ENCODE results near the gene MACROD2.

Gene MACROD2

DNA sequence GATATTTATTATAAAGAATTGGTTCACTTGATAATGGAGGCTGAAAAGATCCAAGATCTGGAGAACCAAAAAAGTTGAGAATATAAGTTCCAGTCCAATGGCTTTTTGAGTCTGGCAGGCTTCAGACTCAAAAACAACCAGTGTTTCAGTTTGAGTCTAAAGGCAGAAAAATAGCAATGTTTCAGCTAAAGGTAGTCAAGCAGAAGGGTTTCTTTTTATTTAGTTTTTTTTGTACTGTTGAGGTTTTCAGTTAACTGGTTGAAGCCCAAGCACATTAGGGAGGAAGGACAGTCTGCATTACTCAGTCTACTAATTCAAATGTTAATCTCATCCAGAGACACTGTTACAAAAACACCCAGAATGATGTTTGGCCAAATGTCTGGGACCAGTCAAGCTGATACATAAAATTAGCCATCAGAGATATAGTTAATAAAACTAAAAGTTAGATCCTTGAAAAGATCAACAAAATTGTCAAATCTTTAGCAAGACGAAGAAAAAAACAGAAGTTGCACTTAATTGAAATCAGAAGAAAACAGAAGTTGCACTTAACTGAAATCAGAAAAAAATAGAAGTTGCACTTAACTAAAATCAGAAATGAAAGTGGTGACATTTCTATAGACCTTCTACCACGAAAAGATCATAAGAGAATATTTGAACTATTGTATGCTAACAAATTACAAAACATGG lies 1322.4 kb downstream of the MACROD2 start:
- no peak overlapping the region for H3K4me2 ChIP-seq (ENCODE audit: low read length)
- no peak overlapping the region for H3K4me3 ChIP-seq (ENCODE audit: low read length)
- peaks cover 3% of the 10 kb centered on the region for H3K4me1 ChIP-seq (ENCODE audit: control insufficient read depth, insufficient read depth, low read length)
- no peaks in the 10 kb centered on the region for H3K9me3 ChIP-seq (replicated peaks; ENCODE audit: low read length)
- no peaks in the 10 kb centered on the region for H3K27me3 ChIP-seq (ENCODE audit: control insufficient read depth, insufficient read depth, low read length)
- H3K36me3 ChIP-seq (ENCODE audit: insufficient read depth, low read length), result no peaks in the 10 kb centered on the region
- H3K9ac ChIP-seq (ENCODE audit: low read depth, low read length), result no peak overlapping the region

DNA sequence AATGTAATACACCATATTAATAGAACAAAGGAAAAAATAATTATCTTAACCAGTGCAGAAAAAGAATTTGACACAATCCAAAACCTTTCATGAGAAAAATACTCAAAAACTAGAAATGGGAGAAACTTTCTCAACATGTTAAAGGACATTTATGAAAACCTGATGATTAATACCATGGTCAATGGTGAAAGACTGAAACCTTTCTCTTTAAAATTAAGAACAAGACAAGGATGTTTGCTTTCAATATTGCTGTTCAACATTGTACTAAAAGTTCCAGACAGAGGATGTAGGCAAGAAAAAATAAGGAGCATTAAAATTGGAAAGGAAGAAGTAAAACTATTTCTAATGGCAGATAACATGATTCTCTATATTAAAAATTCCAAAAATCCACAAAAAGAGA lies 1323.4 kb downstream of the MACROD2 start:
- Histone ChIP-seq H3K4me2 (ENCODE audit: low read length) (no peak overlapping the region), H3K36me3 (ENCODE audit: insufficient read depth, low read length) (no peaks in the 10 kb centered on the region), H3K4me1 (ENCODE audit: control insufficient read depth, insufficient read depth, low read length) (peaks cover 3% of the 10 kb centered on the region), H3K9ac (ENCODE audit: low read depth, low read length) (no peak overlapping the region), H3K27me3 (ENCODE audit: control insufficient read depth, insufficient read depth, low read length) (no peaks in the 10 kb centered on the region), H3K9me3 (replicated peaks; ENCODE audit: low read length) (no peaks in the 10 kb centered on the region), H3K4me3 (ENCODE audit: low read length) (no peak overlapping the region)

DNA sequence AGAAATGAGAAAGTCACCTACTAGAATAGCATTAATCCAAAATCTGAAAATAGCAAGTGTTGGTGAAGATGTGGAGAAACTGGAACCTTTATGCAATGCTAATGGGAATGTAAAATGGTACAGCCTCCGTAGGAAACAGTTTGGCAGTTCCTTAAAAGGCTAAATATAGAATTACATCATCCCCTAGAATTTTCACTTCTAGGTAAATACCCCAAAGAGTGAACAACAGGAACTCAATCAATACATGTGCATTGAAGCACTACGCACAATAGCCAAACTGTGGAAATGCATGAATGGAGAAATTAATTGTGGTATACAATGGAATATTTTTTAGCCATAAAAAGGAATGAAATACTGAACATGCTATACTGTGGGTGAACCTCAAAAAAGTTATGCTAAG lies 1324.1 kb downstream of the MACROD2 start:
- Histone ChIP-seq H3K36me3 (ENCODE audit: insufficient read depth, low read length) (no peaks in the 10 kb centered on the region), H3K9me3 (replicated peaks; ENCODE audit: low read length) (no peaks in the 10 kb centered on the region), H3K4me3 (ENCODE audit: low read length) (no peak overlapping the region), H3K4me2 (ENCODE audit: low read length) (no peak overlapping the region), H3K4me1 (ENCODE audit: control insufficient read depth, insufficient read depth, low read length) (peaks cover 3% of the 10 kb centered on the region), H3K27me3 (ENCODE audit: control insufficient read depth, insufficient read depth, low read length) (no peaks in the 10 kb centered on the region), H3K9ac (ENCODE audit: low read depth, low read length) (no peak overlapping the region)

GRCh38 chr20:15320941-15321340 lies 1325.6 kb downstream of the MACROD2 start:
- Histone ChIP-seq H3K9ac (ENCODE audit: low read depth, low read length) (no peak overlapping the region), H3K4me1 (ENCODE audit: control insufficient read depth, insufficient read depth, low read length) (peaks cover 3% of the 10 kb centered on the region), H3K4me3 (ENCODE audit: low read length) (no peak overlapping the region), H3K36me3 (ENCODE audit: insufficient read depth, low read length) (no peaks in the 10 kb centered on the region), H3K27me3 (ENCODE audit: control insufficient read depth, insufficient read depth, low read length) (no peaks in the 10 kb centered on the region), H3K4me2 (ENCODE audit: low read length) (no peak overlapping the region), H3K9me3 (replicated peaks; ENCODE audit: low read length) (no peaks in the 10 kb centered on the region)

DNA sequence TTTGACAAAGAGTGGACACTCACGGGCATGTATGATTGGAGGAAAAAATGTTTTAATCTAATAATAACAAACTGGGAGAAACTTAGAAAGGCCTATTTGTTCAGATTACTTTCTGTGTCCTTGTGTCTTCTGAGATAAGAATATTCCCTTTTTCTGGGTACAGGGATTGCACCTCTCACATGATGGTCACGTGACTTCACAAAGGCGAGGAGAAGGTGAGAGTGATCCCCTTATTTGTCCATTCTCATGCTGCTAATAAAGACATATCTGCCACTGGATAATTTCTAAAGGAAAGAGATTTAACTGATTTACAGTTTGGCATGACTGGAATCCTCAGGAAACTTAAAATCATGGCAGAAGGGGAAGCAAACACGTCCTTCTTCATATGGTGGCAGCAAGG lies 1331.8 kb downstream of the MACROD2 start:
- no peaks in the 10 kb centered on the region for H3K36me3 ChIP-seq (ENCODE audit: insufficient read depth, low read length)
- H3K4me1 ChIP-seq (ENCODE audit: control insufficient read depth, insufficient read depth, low read length), result no peaks in the 10 kb centered on the region
- no peaks in the 10 kb centered on the region for H3K27me3 ChIP-seq (ENCODE audit: control insufficient read depth, insufficient read depth, low read length)

GRCh38 chr20:15328084-15328483 lies 1332.8 kb downstream of the MACROD2 start:
- Histone ChIP-seq H3K9ac (ENCODE audit: low read depth, low read length) (no peak overlapping the region), H3K4me1 (ENCODE audit: control insufficient read depth, insufficient read depth, low read length) (no peaks in the 10 kb centered on the region), H3K4me2 (ENCODE audit: low read length) (no peak overlapping the region), H3K36me3 (ENCODE audit: insufficient read depth, low read length) (no peaks in the 10 kb centered on the region), H3K9me3 (replicated peaks; ENCODE audit: low read length) (no peaks in the 10 kb centered on the region), H3K4me3 (ENCODE audit: low read length) (no peak overlapping the region), H3K27me3 (ENCODE audit: control insufficient read depth, insufficient read depth, low read length) (peaks cover 3% of the 10 kb centered on the region)

More for the DNA sequence above, 1331.8 kb downstream of the MACROD2 start:
- Histone ChIP-seq H3K4me3 (ENCODE audit: low read length) (no peak overlapping the region), H3K9ac (ENCODE audit: low read depth, low read length) (no peak overlapping the region), H3K9me3 (replicated peaks; ENCODE audit: low read length) (no peaks in the 10 kb centered on the region), H3K4me2 (ENCODE audit: low read length) (no peak overlapping the region)

- Histone ChIP-seq H3K36me3 (ENCODE audit: insufficient read depth, low read length) (no peaks in the 10 kb centered on the region), H3K4me2 (ENCODE audit: low read length) (no peak overlapping the region), H3K4me1 (ENCODE audit: control insufficient read depth, insufficient read depth, low read length) (no peaks in the 10 kb centered on the region), H3K27me3 (ENCODE audit: control insufficient read depth, insufficient read depth, low read length) (peaks cover 3% of the 10 kb centered on the region), H3K4me3 (ENCODE audit: low read length) (no peak overlapping the region), H3K9me3 (replicated peaks; ENCODE audit: low read length) (no peaks in the 10 kb centered on the region), H3K9ac (ENCODE audit: low read depth, low read length) (no peak overlapping the region)
Measured at GRCh38 chr20:15332711-15333160, 1337.4 kb downstream of the MACROD2 start.

GRCh38 chr20:15333170-15333569 lies 1337.9 kb downstream of the MACROD2 start:
- no peaks in the 10 kb centered on the region for H3K4me1 ChIP-seq (ENCODE audit: control insufficient read depth, insufficient read depth, low read length)
- peaks cover 3% of the 10 kb centered on the region for H3K27me3 ChIP-seq (ENCODE audit: control insufficient read depth, insufficient read depth, low read length)
- no peaks in the 10 kb centered on the region for H3K36me3 ChIP-seq (ENCODE audit: insufficient read depth, low read length)
- H3K4me2 ChIP-seq (ENCODE audit: low read length), result no peak overlapping the region
- H3K9me3 ChIP-seq (replicated peaks; ENCODE audit: low read length), result no peaks in the 10 kb centered on the region
- H3K9ac ChIP-seq (ENCODE audit: low read depth, low read length), result no peak overlapping the region
- H3K4me3 ChIP-seq (ENCODE audit: low read length), result no peak overlapping the region

- Histone ChIP-seq H3K4me3 (ENCODE audit: low read length) (no peak overlapping the region), H3K4me2 (ENCODE audit: low read length) (no peak overlapping the region), H3K27me3 (ENCODE audit: control insufficient read depth, insufficient read depth, low read length) (peaks cover 3% of the 10 kb centered on the region), H3K4me1 (ENCODE audit: control insufficient read depth, insufficient read depth, low read length) (no peaks in the 10 kb centered on the region), H3K9me3 (replicated peaks; ENCODE audit: low read length) (no peaks in the 10 kb centered on the region), H3K36me3 (ENCODE audit: insufficient read depth, low read length) (no peaks in the 10 kb centered on the region), H3K9ac (ENCODE audit: low read depth, low read length) (no peak overlapping the region)
Measured at GRCh38 chr20:15336011-15336410, 1340.7 kb downstream of the MACROD2 start.

DNA sequence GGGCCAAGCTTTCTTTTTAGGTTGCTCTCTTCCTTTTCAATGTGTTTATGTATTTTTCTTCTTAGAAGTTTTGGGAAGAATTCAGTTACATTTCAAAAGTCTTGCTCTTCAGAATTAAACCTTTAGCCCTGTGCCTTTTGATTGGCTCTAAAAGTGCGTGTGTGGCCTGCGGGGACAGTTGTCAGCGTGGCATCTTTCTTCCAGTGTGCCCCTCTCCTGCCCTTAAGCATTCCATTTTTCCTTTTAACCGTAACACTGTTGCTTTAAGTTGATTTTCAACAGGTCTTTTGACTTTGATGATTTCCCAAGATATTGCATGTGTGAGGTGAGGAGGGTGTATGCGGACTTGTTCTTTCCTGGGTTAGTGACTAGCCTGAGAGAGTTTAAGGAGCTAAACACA lies 1341.2 kb downstream of the MACROD2 start:
- H3K4me2 ChIP-seq (ENCODE audit: low read length), result no peak overlapping the region
- no peak overlapping the region for H3K4me3 ChIP-seq (ENCODE audit: low read length)
- H3K9me3 ChIP-seq (replicated peaks; ENCODE audit: low read length), result no peaks in the 10 kb centered on the region
- no peaks in the 10 kb centered on the region for H3K4me1 ChIP-seq (ENCODE audit: control insufficient read depth, insufficient read depth, low read length)
- no peaks in the 10 kb centered on the region for H3K36me3 ChIP-seq (ENCODE audit: insufficient read depth, low read length)
- H3K27me3 ChIP-seq (ENCODE audit: control insufficient read depth, insufficient read depth, low read length), result peaks cover 3% of the 10 kb centered on the region
- H3K9ac ChIP-seq (ENCODE audit: low read depth, low read length), result no peak overlapping the region

GRCh38 chr20:15339264-15339663 lies 1343.9 kb downstream of the MACROD2 start:
- Histone ChIP-seq H3K36me3 (ENCODE audit: insufficient read depth, low read length) (no peaks in the 10 kb centered on the region), H3K4me1 (ENCODE audit: control insufficient read depth, insufficient read depth, low read length) (peaks cover 11% of the 10 kb centered on the region), H3K4me3 (ENCODE audit: low read length) (no peak overlapping the region), H3K9ac (ENCODE audit: low read depth, low read length) (no peak overlapping the region), H3K9me3 (replicated peaks; ENCODE audit: low read length) (no peaks in the 10 kb centered on the region), H3K27me3 (ENCODE audit: control insufficient read depth, insufficient read depth, low read length) (no peaks in the 10 kb centered on the region), H3K4me2 (ENCODE audit: low read length) (no peak overlapping the region)

DNA sequence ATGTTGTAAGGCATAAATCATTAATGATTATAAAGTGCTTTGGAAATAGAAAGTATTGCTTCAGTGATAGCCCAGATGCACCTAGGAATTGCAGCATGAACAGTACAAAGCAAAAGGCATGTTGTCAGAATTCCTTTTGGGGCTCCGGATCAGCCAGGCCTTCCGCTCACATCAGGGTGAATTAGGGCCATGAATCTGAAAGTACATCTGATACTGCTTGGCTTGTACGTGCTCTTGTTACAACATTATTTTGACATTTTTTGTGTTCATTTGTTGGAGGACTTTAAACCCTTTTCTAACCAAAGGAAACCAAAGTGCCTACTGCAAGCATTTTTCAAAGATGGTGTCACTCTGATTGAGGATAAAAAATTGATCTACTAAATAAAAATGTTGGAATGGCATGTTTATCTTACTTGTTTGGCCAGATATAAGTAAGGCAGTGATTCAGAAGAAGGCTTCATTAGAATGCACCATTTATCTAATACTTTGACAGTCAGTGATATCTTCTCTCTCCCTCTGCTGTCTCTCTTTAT lies 1347.7 kb downstream of the MACROD2 start:
- no peaks in the 10 kb centered on the region for H3K36me3 ChIP-seq (ENCODE audit: insufficient read depth, low read length)
- H3K4me3 ChIP-seq (ENCODE audit: low read length), result no peak overlapping the region
- H3K9me3 ChIP-seq (replicated peaks; ENCODE audit: low read length), result no peaks in the 10 kb centered on the region
- H3K27me3 ChIP-seq (ENCODE audit: control insufficient read depth, insufficient read depth, low read length), result no peaks in the 10 kb centered on the region
- H3K9ac ChIP-seq (ENCODE audit: low read depth, low read length), result no peak overlapping the region
- peak overlapping the region; percentile 44 for H3K4me2 ChIP-seq (ENCODE audit: low read length)
- H3K4me1 ChIP-seq (ENCODE audit: control insufficient read depth, insufficient read depth, low read length), result peaks cover 11% of the 10 kb centered on the region

Data from skeletal muscle satellite cell (primary cell).